HEK293 (cell line): ENCODE results near the gene CHCHD2.

Source experiments
- ATF2 ChIP-seq: fragments of 450-650 bp; formaldehyde crosslinking; IDR thresholded peaks from 2 replicates; pipeline ENCODE4 v1.5.1; 2016; ENCODE audit warnings: missing biosample characterization, missing genetic modification characterization, low read depth
- CTCF ChIP-seq: fragments of 450-650 bp; formaldehyde crosslinking; IDR thresholded peaks from 2 replicates; pipeline ENCODE4 v1.5.1; 2016; ENCODE audit warnings: missing biosample characterization, missing genetic modification characterization
- OVOL3 ChIP-seq: fragments of 450-650 bp; formaldehyde crosslinking; IDR thresholded peaks from 2 replicates; pipeline ENCODE4 v1.5.1; 2016; ENCODE audit warnings: missing biosample characterization, missing genetic modification characterization
- PATZ1 ChIP-seq: fragments of 450-650 bp; formaldehyde crosslinking; IDR thresholded peaks from 2 replicates; pipeline ENCODE4 v1.5.1; 2016; ENCODE audit warnings: missing biosample characterization, missing genetic modification characterization
- ZBTB11 ChIP-seq: fragments of 450-650 bp; formaldehyde crosslinking; conservative IDR thresholded peaks from 2 replicates; pipeline ENCODE4 v1.5.1; 2016; ENCODE audit warnings: low read depth, missing biosample characterization, missing genetic modification characterization
- ZBTB44 ChIP-seq: fragments of 450-650 bp; IDR thresholded peaks from 2 replicates; pipeline ENCODE4 v1.5.1; 2018; ENCODE audit warnings: missing biosample characterization, mild to moderate bottlenecking, missing genetic modification characterization
- ZBTB8A ChIP-seq: fragments of 450-650 bp; formaldehyde crosslinking; IDR thresholded peaks from 2 replicates; pipeline ENCODE4 v1.5.1; 2016; ENCODE audit warnings: missing biosample characterization, missing genetic modification characterization
- ZNF350 ChIP-seq: fragments of 450-650 bp; formaldehyde crosslinking; IDR thresholded peaks from 2 replicates; pipeline ENCODE4 v1.5.0; 2017; ENCODE audit warnings: missing biosample characterization, mild to moderate bottlenecking, missing genetic modification characterization
- ZNF623 ChIP-seq: fragments of 450-650 bp; formaldehyde crosslinking; IDR thresholded peaks from 2 replicates; pipeline ENCODE4 v1.5.1; 2016; ENCODE audit warnings: missing biosample characterization, missing genetic modification characterization
- ZNF664 ChIP-seq: fragments of 450-650 bp; formaldehyde crosslinking; IDR thresholded peaks from 2 replicates; pipeline ENCODE4 v1.5.1; 2016; ENCODE audit warnings: missing biosample characterization, missing genetic modification characterization
- ZNF76 ChIP-seq: fragments of 450-650 bp; formaldehyde crosslinking; IDR thresholded peaks from 2 replicates; pipeline ENCODE4; 2016; ENCODE audit warnings: low read depth, missing biosample characterization, missing genetic modification characterization, borderline replicate concordance
- ZSCAN30 ChIP-seq: fragments of 450-650 bp; IDR thresholded peaks from 2 replicates; pipeline ENCODE4 v1.5.1; 2018; ENCODE audit warnings: missing biosample characterization, mild to moderate bottlenecking, missing genetic modification characterization, moderate library complexity

- no peak for TF ChIP-seq ZNF350 (tag by site-specific recombination)
- TF ChIP-seq CTCF (tag by site-specific recombination), result no peak
- no peak for TF ChIP-seq ATF2 (tag by site-specific recombination)
- TF ChIP-seq ZNF664 (tag by site-specific recombination), result no peak
- no peak for TF ChIP-seq ZBTB11 (tag by site-specific recombination)
- no peak for TF ChIP-seq ZNF623 (tag by site-specific recombination)
- TF ChIP-seq ZBTB8A, result no peak
- no peak for TF ChIP-seq ZSCAN30 (tag by site-specific recombination)
- no peak for TF ChIP-seq ZBTB44 (tag by site-specific recombination)
- no peak for TF ChIP-seq ZNF76 (tag by site-specific recombination)
- no peak for TF ChIP-seq PATZ1 (tag by site-specific recombination)
- no peak for TF ChIP-seq OVOL3 (tag by site-specific recombination)
Observed at GRCh38 chr7:56078196-56078595, 28.1 kb downstream of the CHCHD2 start.
